IMR-90 (cell line): Measurements from ENCODE around the gene MKX. TPM values are rescaled to one million over a fixed set of nuclear protein-coding genes. Genes with fewer than 3 reads are reported as not detected.

Experiments
- ATAC-seq: fragments of 200-7000 bp; cut with Tn5 transposase; 2 replicates; pipeline ENCODE4 v1.9.1; 2020; ENCODE audit warnings: low read depth, mild to moderate bottlenecking, moderate library complexity
- BruUV-seq: library from RNA; stranded (reverse); fragments of 400-500 nt; replicated peaks from 2 replicates; lab custom pipeline; 2021; lab: Mats Ljungman, UMichigan
- CTCF ChIA-PET: fragments of 300-600 bp; formaldehyde crosslinking; extraction: SDS; loops from one replicate; lab custom pipeline; 2021; ENCODE audit warnings: antibody characterized with exemption; lab: Yijun Ruan, JAX
- POLR2A ChIA-PET: fragments of 300-600 bp; sonication (Branson Sonifier 250); formaldehyde crosslinking; loops from one replicate; lab custom pipeline; 2022; ENCODE audit warnings: antibody characterized with exemption; ENCODE audit not compliant: unreplicated experiment; lab: Charles Lee
- DNase-seq: peaks from one replicate; pipeline ENCODE4 v3.0.0; 2013
- H2AFZ ChIP-seq: replicated peaks from 2 replicates; pipeline ENCODE3; 2013; ENCODE audit warnings: low read length, mild to moderate bottlenecking; ENCODE audit not compliant: poor library complexity
- H2AK5ac ChIP-seq: 2 replicates; pipeline ENCODE4 v1.6.1; 2013; ENCODE audit warnings: low read depth, low read length, inconsistent platforms
- H2AK9ac ChIP-seq: replicated peaks from 2 replicates; pipeline ENCODE3; 2013; ENCODE audit warnings: mild to moderate bottlenecking, low read depth, low read length, moderate library complexity; ENCODE audit not compliant: poor library complexity
- H2BK120ac ChIP-seq: 2 replicates; pipeline ENCODE4 v1.6.1; 2013; ENCODE audit warnings: low read depth, low read length, inconsistent platforms
- H2BK15ac ChIP-seq: 3 replicates; pipeline ENCODE4 v1.6.1; 2013; ENCODE audit warnings: low read depth, low read length, inconsistent platforms
- H2BK20ac ChIP-seq: 2 replicates; pipeline ENCODE4 v1.6.1; 2013; ENCODE audit warnings: low read depth, mild to moderate bottlenecking, inconsistent platforms, low read length, moderate library complexity
- H2BK5ac ChIP-seq: 2 replicates; pipeline ENCODE4 v1.6.1; 2013; ENCODE audit warnings: mild to moderate bottlenecking, low read depth, low read length, inconsistent platforms; ENCODE audit not compliant: poor library complexity, severe bottlenecking
- H3K14ac ChIP-seq: replicated peaks from 2 replicates; pipeline ENCODE4 v1.6.1; 2013; ENCODE audit warnings: low read depth, low read length, inconsistent platforms
- H3K18ac ChIP-seq: 2 replicates; pipeline ENCODE4 v1.6.1; 2013; ENCODE audit warnings: low read depth, low read length, control low read depth
- H3K23ac ChIP-seq: 2 replicates; pipeline ENCODE4 v1.6.1; 2013; ENCODE audit warnings: low read depth, low read length, inconsistent platforms
- H3K27ac ChIP-seq: 2 replicates; pipeline ENCODE4 v1.5.1; 2013; ENCODE audit warnings: mild to moderate bottlenecking, control low read depth, low read length; ENCODE audit not compliant: insufficient read depth
- H3K27me3 ChIP-seq: 2 replicates; pipeline ENCODE4 v1.6.1; 2013; ENCODE audit warnings: low read length; ENCODE audit not compliant: control insufficient read depth, insufficient read depth
- H3K36me3 ChIP-seq: 2 replicates; pipeline ENCODE4 v1.6.1; 2013; ENCODE audit warnings: low read length, mixed read lengths; ENCODE audit not compliant: control insufficient read depth, insufficient read depth
- H3K4ac ChIP-seq: 2 replicates; pipeline ENCODE4 v1.6.1; 2013; ENCODE audit warnings: low read depth, low read length, inconsistent platforms
- H3K4me1 ChIP-seq: 2 replicates; pipeline ENCODE4 v1.6.1; 2013; ENCODE audit warnings: low read length, mixed read lengths; ENCODE audit not compliant: control insufficient read depth, insufficient read depth
- H3K4me2 ChIP-seq: 2 replicates; pipeline ENCODE4 v1.6.1; 2013; ENCODE audit warnings: low read depth, mild to moderate bottlenecking, control low read depth, low read length, moderate library complexity
- H3K4me3 ChIP-seq: 2 replicates; pipeline ENCODE4 v1.5.1; 2013; ENCODE audit warnings: low read depth, mild to moderate bottlenecking, control low read depth, low read length, moderate library complexity; ENCODE audit not compliant: insufficient read depth
- H3K56ac ChIP-seq: 2 replicates; pipeline ENCODE4 v1.6.1; 2013; ENCODE audit warnings: low read length, inconsistent platforms; ENCODE audit not compliant: insufficient read depth; ENCODE audit errors: extremely low read depth
- H3K79me1 ChIP-seq, 2 experiments: 2 replicates each; pipeline ENCODE4 v1.6.1; 2013; ENCODE audit warnings: low read length in 2 of 2, inconsistent platforms in 1 of 2, low read depth in 1 of 2
- H3K9ac ChIP-seq: 2 replicates; pipeline ENCODE4 v1.6.1; 2013; ENCODE audit warnings: low read depth, low read length, control low read depth
- H3K9me1 ChIP-seq: 2 replicates; pipeline ENCODE4 v1.6.1; 2013; ENCODE audit warnings: low read length, inconsistent platforms; ENCODE audit not compliant: insufficient read depth
- H3K9me3 ChIP-seq: 2 replicates; pipeline ENCODE4 v1.6.1; 2013; ENCODE audit warnings: low read length; ENCODE audit not compliant: control insufficient read depth, insufficient read depth
- H4K20me1 ChIP-seq: 2 replicates; pipeline ENCODE4 v1.6.1; 2013; ENCODE audit warnings: low read length, inconsistent platforms; ENCODE audit not compliant: insufficient read depth
- H4K5ac ChIP-seq: 2 replicates; pipeline ENCODE4 v1.6.1; 2013; ENCODE audit warnings: mild to moderate bottlenecking, low read depth, low read length, control low read depth
- H4K8ac ChIP-seq, 2 experiments: 2 replicates each; pipeline ENCODE4 v1.6.1; 2013; ENCODE audit warnings: low read depth in 2 of 2, low read length in 2 of 2, control low read depth in 1 of 2, inconsistent platforms in 1 of 2
- H4K91ac ChIP-seq: 2 replicates; pipeline ENCODE4 v1.6.1; 2013; ENCODE audit warnings: low read depth, low read length, inconsistent platforms; ENCODE audit not compliant: insufficient read depth
- CEBPB ChIP-seq: IDR thresholded peaks from 2 replicates; pipeline ENCODE4 v1.6.1; 2012; ENCODE audit warnings: low read depth, low read length, improper control_type of control experiment
- MAFK ChIP-seq: IDR thresholded peaks from 2 replicates; pipeline ENCODE4 v1.6.1; 2012; ENCODE audit warnings: low read depth, low read length, improper control_type of control experiment
- WGBS, 2 experiments: methylation state at CpG; one replicate each; pipeline versions ENCODE4 v1.1.5 to v1.1.7; 2013; ENCODE audit warnings: missing lambda C conversion rate in 2 of 2; ENCODE audit not compliant: insufficient read length in 1 of 2; ENCODE audit errors: extremely low coverage in 2 of 2; 5-methylcytosine and 5-hydroxymethylcytosine counted together
- dilution Hi-C: fragments of 300-500 bp; cut with HindIII; formaldehyde crosslinking; loops from one replicate; pipeline ENCODE4 v1.14.3; 2018; ENCODE audit warnings: low sequenced_read_pairs; ENCODE audit not compliant: unreplicated experiment
- in situ Hi-C: fragments of 300-500 bp; cut with MboI; formaldehyde crosslinking; loops from 3 replicates; pipeline ENCODE4 v1.14.3; 2019; ENCODE audit warnings: low sequenced_read_pairs, inconsistent platforms, mixed read lengths
- intact Hi-C: fragments of 100-400 bp; cut with micrococcal nuclease; formaldehyde crosslinking; loops from 2 replicates; pipeline ENCODE4 v1.10.0; 2022
- polyA plus RNA-seq, 3 experiments: library from polyadenylated mRNA; depleted of rRNA; stranded (reverse); fragments of >200 nt; gene quantifications; 2 replicates each; pipeline ENCODE4 v1.2.3, GENCODE V29; 2012; ENCODE audit warnings: low replicate concordance in 1 of 3
- total RNA-seq: library from RNA; depleted of rRNA; stranded (reverse); fragments of >200 nt; gene quantifications from 2 replicates; pipeline ENCODE4 v1.2.3, GENCODE V29; 2012

The MKX gene
- total and polyA plus RNA-seq, 2 of the 4 experiments (the other 2 are of a cell fraction) = 0.10 to 0.36 TPM

DNA sequence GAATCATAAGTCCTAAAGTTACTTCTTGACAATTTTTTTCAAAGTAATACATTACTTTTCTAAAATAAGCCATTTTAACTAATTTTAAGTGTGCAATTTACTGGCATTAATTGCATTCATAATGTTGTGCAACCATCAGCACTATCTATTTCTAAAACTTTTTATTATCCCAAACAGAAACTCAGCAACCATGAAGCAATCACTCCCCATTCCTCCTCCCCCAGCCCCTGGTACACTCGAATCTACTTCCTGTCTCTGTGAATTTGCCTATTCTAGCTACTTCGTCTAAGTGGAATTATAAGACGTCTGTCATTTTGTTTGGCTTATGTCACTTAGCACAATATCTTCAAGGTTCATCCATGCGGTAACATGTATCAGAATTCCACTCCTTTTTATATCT, 84.9 kb downstream of the MKX start:
- POLR2A ChIA-PET = no interaction called here
- ATAC-seq = no peak
- H3K27ac ChIP-seq = no peak overlapping the region
- intact Hi-C loops = no loop called here
- no peak overlapping the region for H2BK120ac ChIP-seq
- no peak overlapping the region for H3K9ac ChIP-seq
- H4K5ac ChIP-seq = no peak overlapping the region
- no peak overlapping the region for H3K4me2 ChIP-seq
- no peak overlapping the region for H4K91ac ChIP-seq
- no peaks in the 10 kb centered on the region for H3K9me1 ChIP-seq
- H2AK9ac ChIP-seq = no peak overlapping the region
- CTCF ChIA-PET = no interaction called here
- H3K27me3 ChIP-seq = peaks cover 2% of the 10 kb centered on the region; the same call in 1 of the 2 replicates
- H2BK20ac ChIP-seq = no peak overlapping the region
- 0 out of 3 replicates have a peak overlapping the region, but pooled peaks have one; percentile 14 for H2BK15ac ChIP-seq
- WGBS, 2 experiments = no CpG with 5 or more reads among the region's 4 CpGs
- no peak overlapping the region for H3K14ac ChIP-seq
- TF ChIP-seq MAFK (no peak), CEBPB (peak; percentile 56; the same call in 1 of the 2 replicates)
- H3K4me1 ChIP-seq = peaks cover 2% of the 10 kb centered on the region; the same call in 1 of the 2 replicates
- H4K8ac ChIP-seq = no peak overlapping the region
- H3K4ac ChIP-seq = peak overlapping the region; percentile 16; the same call in 1 of the 2 replicates
- in situ Hi-C loops = no loop called here
- no peak overlapping the region for H3K23ac ChIP-seq
- no peak overlapping the region for H2AK5ac ChIP-seq
- no peak overlapping the region for H3K4me3 ChIP-seq
- no peak overlapping the region for H2AFZ ChIP-seq
- H3K36me3 ChIP-seq = no peaks in the 10 kb centered on the region
- H3K9me3 ChIP-seq = no peaks in the 10 kb centered on the region
- no peak overlapping the region for H3K56ac ChIP-seq
- no peak for DNase-seq
- H2BK5ac ChIP-seq = no peak overlapping the region
- dilution Hi-C loops = no loop called here
- BruUV-seq = no TSS peak
- H4K20me1 ChIP-seq = no peaks in the 10 kb centered on the region
- no peaks in the 10 kb centered on the region for H3K79me1 ChIP-seq
- no peak overlapping the region for H3K18ac ChIP-seq
